Ectodermal cell (in vitro differentiated cells): ENCODE results near the gene RHBDL1.

Experiments
- H3K27ac ChIP-seq: 2 replicates; pipeline ENCODE4 v1.7.0; 2013; ENCODE audit warnings: mild to moderate bottlenecking, low read depth, low read length; ENCODE audit not compliant: insufficient read depth, poor library complexity, severe bottlenecking
- H3K27me3 ChIP-seq: 2 replicates; pipeline ENCODE4 v1.7.0; 2013; ENCODE audit warnings: mild to moderate bottlenecking, low read length; ENCODE audit not compliant: insufficient read depth, control insufficient read depth, poor library complexity, severe bottlenecking
- H3K36me3 ChIP-seq: one replicate; pipeline ENCODE4 v1.7.0; 2013; ENCODE audit warnings: low read length; ENCODE audit not compliant: control insufficient read depth, insufficient read depth
- H3K4me1 ChIP-seq: one replicate; pipeline ENCODE4 v1.7.0; 2013; ENCODE audit warnings: low read length; ENCODE audit not compliant: control insufficient read depth, insufficient read depth
- H3K4me3 ChIP-seq: 2 replicates; pipeline ENCODE4 v1.7.0; 2013; ENCODE audit warnings: low read depth, low read length, control low read depth; ENCODE audit not compliant: insufficient read depth
- H3K9me3 ChIP-seq: 2 replicates; pipeline ENCODE4 v1.7.0; 2013; ENCODE audit warnings: mild to moderate bottlenecking, low read length, moderate library complexity; ENCODE audit not compliant: control insufficient read depth
- WGBS, 2 experiments: methylation state at CpG; one replicate each; pipeline ENCODE4 v1.1.7; 2013; ENCODE audit warnings: missing lambda C conversion rate in 2 of 2; 5-methylcytosine and 5-hydroxymethylcytosine counted together

Gene RHBDL1

DNA sequence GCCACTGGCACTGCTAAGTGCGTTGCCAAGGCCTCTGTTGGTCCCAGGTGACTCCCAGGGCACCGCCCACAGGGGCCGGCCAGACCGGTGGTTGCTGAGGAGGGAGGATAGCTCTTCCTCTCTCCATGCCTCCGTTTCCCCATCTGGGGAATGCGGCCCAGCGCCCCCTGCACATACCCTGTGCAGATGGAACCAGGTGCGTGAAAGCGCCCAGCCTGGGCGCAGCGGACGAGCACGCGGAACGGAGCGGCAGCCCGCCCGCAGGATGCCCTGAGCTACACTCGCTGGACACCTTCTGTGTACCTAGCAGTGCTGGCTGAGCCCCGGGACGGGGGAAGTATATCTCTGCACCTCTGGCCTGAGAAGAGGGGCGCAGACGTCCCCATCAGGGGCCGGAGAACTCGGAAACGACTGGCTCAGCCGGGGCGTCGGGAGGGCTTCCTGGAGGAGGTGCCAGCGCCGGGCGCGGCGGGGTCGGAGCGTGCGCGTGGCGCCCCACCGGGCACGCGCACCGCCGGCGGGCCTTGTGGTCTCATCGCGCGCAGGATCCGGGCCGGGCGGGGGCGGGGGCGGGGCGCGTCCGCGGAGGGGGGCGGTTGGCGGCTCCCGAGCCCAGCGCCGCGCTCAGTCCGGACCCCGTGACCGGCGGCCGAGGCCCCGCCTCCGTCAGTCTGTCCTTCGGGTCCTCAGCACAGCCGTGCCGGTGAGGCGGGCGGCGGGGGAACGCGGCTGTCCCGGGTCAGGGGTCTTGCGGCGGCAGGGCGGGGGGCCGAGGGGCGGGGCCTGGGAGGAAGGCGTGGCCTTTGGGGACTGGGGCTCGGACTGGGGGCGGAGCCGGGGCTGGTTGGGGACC lies 51.2 kb downstream of the RHBDL1 start, which contains the start of the genes CCDC78 and HAGHL:
Gene CCDC78 (minus strand): TSS at position 6 of the 853 bp plus-strand sequence. CDS start 76 bp downstream, outside the sequence.
Gene HAGHL (plus strand): TSS at position 669 of the 853 bp plus-strand sequence. CDS start 404 bp downstream, outside the sequence.
- no peaks in the 10 kb centered on the region for H3K9me3 ChIP-seq
- peaks cover 13% of the 10 kb centered on the region for H3K4me1 ChIP-seq
- peaks cover 35% of the 10 kb centered on the region for H3K27me3 ChIP-seq
- H3K36me3 ChIP-seq: no peaks in the 10 kb centered on the region
- 3% methylated on average over 88 of the region's 88 CpGs for WGBS, 2 experiments
- H3K27ac ChIP-seq: no peak within 1 kb of the TSS
- peak within 1 kb of the TSS; percentile 49 for H3K4me3 ChIP-seq

- WGBS, 2 experiments: 3% methylated on average over 61 of the region's 61 CpGs
- Histone ChIP-seq H3K36me3 (no peaks in the 10 kb centered on the region), H3K4me3 (peak overlapping the region; percentile 49), H3K9me3 (no peaks in the 10 kb centered on the region), H3K27me3 (peaks cover 35% of the 10 kb centered on the region), H3K4me1 (peaks cover 11% of the 10 kb centered on the region), H3K27ac (no peak overlapping the region)
Observed at GRCh38 chr16:727291-727977, 52.0 kb downstream of the RHBDL1 start.
